Osteocyte (in vitro differentiated cells): ENCODE data around the gene TADA2A. TPM values are rescaled to one million over a fixed set of nuclear protein-coding genes. Genes with fewer than 3 reads are reported as not detected.
"Not testable (repeated sequence)": the region's sequence is repeated elsewhere in the genome, so short reads cannot be mapped to it uniquely, and the experiment has no call there.

Experiments
- DNase-seq: peaks from one replicate; pipeline ENCODE4 v3.0.0; 2021; ENCODE audit warnings: mixed read lengths; ENCODE audit not compliant: unreplicated experiment; ENCODE audit errors: extremely low spot score
- H3K27ac Mint-ChIP-seq: one replicate; pipeline ENCODE4 v1.8.0; 2021; ENCODE audit warnings: mild to moderate bottlenecking, mixed read lengths; ENCODE audit not compliant: unreplicated experiment
- H3K27me3 Mint-ChIP-seq: one replicate; pipeline ENCODE4 v1.8.0; 2021; ENCODE audit warnings: mixed read lengths; ENCODE audit not compliant: unreplicated experiment
- H3K36me3 Mint-ChIP-seq: one replicate; pipeline ENCODE4 v1.8.0; 2021; ENCODE audit warnings: mixed read lengths; ENCODE audit not compliant: unreplicated experiment
- H3K4me1 Mint-ChIP-seq: one replicate; pipeline ENCODE4 v1.8.0; 2021; ENCODE audit warnings: mixed read lengths; ENCODE audit not compliant: unreplicated experiment
- H3K4me3 Mint-ChIP-seq: one replicate; pipeline ENCODE4 v1.8.0; 2021; ENCODE audit warnings: mild to moderate bottlenecking, moderate library complexity, mixed read lengths; ENCODE audit not compliant: unreplicated experiment
- H3K9me3 Mint-ChIP-seq: one replicate; pipeline ENCODE4 v1.8.0; 2021; ENCODE audit warnings: mixed read lengths; ENCODE audit not compliant: unreplicated experiment
- CTCF ChIP-seq: fragments of 200-600 bp; sonication (generic); IDR thresholded peaks from 2 replicates; pipeline ENCODE4 v1.5.0; 2021; ENCODE audit warnings: antibody characterized with exemption, mild to moderate bottlenecking, moderate library complexity
- total RNA-seq: library from RNA; stranded (reverse); gene quantifications from 2 replicates; pipeline ENCODE4 v1.2.1, GENCODE V29; 2021

Gene TADA2A
- total RNA-seq, 1 donor from 2014 or later, result 20.4 TPM

DNA sequence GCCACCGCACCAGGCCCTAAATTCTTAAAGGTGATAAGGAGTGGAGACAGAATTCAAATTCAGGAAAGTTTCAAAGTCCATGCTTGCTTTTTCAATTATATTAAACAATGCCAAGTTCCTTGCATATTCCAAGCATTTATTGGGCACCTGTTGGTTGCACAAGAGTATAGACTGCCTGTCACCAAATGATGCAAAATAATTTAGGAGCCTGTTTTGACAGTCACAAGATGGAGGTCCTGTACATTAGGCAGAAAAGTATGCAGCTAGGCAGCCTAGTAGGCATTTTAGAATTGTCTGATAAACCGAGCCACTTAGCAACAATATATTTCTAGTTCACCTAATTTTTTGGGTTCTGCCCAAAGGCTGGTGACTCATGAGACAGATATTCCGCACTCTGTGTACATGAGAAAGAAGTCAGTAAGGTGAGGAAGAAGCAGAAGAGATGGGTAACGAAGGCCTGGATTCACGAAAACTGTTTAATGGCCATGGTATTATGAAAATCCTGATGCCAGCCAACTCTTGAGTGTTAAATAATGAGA lies 7.4 kb upstream of the TADA2A start:
- no peaks in the 10 kb centered on the region for H3K36me3 Mint-ChIP-seq
- no peaks in the 10 kb centered on the region for H3K9me3 Mint-ChIP-seq
- H3K27ac Mint-ChIP-seq, result no peak overlapping the region
- no peak overlapping the region for H3K4me3 Mint-ChIP-seq
- DNase-seq, result no peak
- no peaks in the 10 kb centered on the region for H3K27me3 Mint-ChIP-seq
- no peak for TF ChIP-seq CTCF
- peaks cover 5% of the 10 kb centered on the region for H3K4me1 Mint-ChIP-seq

- Mint-ChIP-seq H3K36me3 (no peaks in the 10 kb centered on the region), H3K4me1 (peaks cover 14% of the 10 kb centered on the region), H3K27ac (no peak overlapping the region), H3K9me3 (no peaks in the 10 kb centered on the region), H3K27me3 (no peaks in the 10 kb centered on the region), H3K4me3 (no peak overlapping the region)
- DNase-seq, result no peak
- no peak for TF ChIP-seq CTCF
Observed at GRCh38 chr17:37400505-37400904, 6.2 kb upstream of the TADA2A start.

GRCh38 chr17:37405522-37405921 lies 1.2 kb upstream of the TADA2A start:
- not testable (repeated sequence) for H3K9me3 Mint-ChIP-seq, H3K36me3 Mint-ChIP-seq, DNase-seq, H3K27me3 Mint-ChIP-seq
- H3K4me1 Mint-ChIP-seq, result peaks cover 27% of the 10 kb centered on the region
- H3K27ac Mint-ChIP-seq, result peak overlapping the region; percentile 95
- H3K4me3 Mint-ChIP-seq, result peak overlapping the region; percentile 96

GRCh38 chr17:37405955-37406634 lies 591 bp upstream of the TADA2A start:
- peaks cover 27% of the 10 kb centered on the region for H3K4me1 Mint-ChIP-seq
- peak overlapping the region; percentile 96 for H3K4me3 Mint-ChIP-seq
- H3K27me3 Mint-ChIP-seq, result no peaks in the 10 kb centered on the region
- H3K9me3 Mint-ChIP-seq, result no peaks in the 10 kb centered on the region
- peaks cover 4% of the 10 kb centered on the region for H3K36me3 Mint-ChIP-seq
- peak overlapping the region; percentile 95 for H3K27ac Mint-ChIP-seq
- no peak for TF ChIP-seq CTCF
- no peak for DNase-seq

GRCh38 chr17:37408145-37408479 lies 1.4 kb downstream of the TADA2A start:
- Mint-ChIP-seq H3K4me3 (peak overlapping the region; percentile 83), H3K27ac (peak overlapping the region; percentile 91), H3K4me1 (peaks cover 27% of the 10 kb centered on the region), H3K36me3 (peaks cover 11% of the 10 kb centered on the region)
- H3K27me3 Mint-ChIP-seq, H3K9me3 Mint-ChIP-seq, DNase-seq: not testable (repeated sequence)

GRCh38 chr17:37410357-37410756 lies 3.7 kb downstream of the TADA2A start:
- Mint-ChIP-seq H3K27ac (no peak overlapping the region), H3K36me3 (peaks cover 26% of the 10 kb centered on the region), H3K4me1 (peaks cover 19% of the 10 kb centered on the region), H3K9me3 (no peaks in the 10 kb centered on the region), H3K27me3 (no peaks in the 10 kb centered on the region), H3K4me3 (no peak overlapping the region)
- TF ChIP-seq CTCF, result no peak
- no peak for DNase-seq
